RCC 7860 (cell line): Measurements from ENCODE around the gene IGHMBP2.

Experiments
- DNase-seq: peaks from one replicate; pipeline ENCODE4 v3.0.0-alpha.2; 2015; ENCODE audit warnings: low spot score
- FAIRE-seq: peaks from 2 replicates; lab custom pipeline; 2012; peaks lifted over from hg19 to GRCh38; lab: Jason Lieb, UNC

Gene IGHMBP2

DNA sequence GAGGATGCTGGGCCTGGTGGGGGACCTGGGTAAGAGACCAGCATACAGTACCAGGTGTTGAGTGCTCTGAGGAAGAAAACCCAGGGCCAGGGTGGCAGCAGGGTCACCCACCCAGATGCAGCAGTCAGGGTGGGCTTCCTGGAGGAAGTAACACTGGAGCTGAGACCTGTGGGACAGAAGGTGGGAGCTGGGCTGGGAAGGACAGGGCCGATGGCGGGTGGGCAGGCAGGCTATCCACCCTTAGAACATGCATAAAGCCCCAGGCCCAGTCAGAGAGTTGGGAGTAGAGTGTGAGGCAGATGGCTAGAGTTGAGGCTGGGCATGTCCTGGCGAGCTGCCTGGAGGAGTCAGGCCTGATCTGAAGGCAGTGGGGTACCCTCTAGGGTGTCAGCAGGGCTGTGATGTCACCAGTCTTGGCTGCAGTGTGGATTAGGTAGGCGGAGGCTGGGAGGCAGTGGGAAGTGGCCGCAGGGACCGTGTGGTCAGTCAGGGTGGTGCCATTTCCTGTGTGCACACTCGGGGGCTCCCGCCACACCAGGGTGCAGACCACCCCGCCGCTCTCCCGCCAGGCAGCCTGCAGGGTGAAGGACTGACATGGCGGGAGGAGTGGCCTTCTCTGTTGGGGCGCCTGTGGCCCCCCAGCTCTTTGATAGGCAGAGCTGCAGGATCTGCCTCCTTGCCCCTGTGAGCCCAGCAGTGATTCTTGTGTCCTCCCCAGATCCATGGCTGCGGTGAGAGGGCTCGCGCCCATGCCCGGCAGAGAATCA, 35.3 kb downstream of the IGHMBP2 start:
- no peak for DNase-seq
- FAIRE-seq: no peak

DNA sequence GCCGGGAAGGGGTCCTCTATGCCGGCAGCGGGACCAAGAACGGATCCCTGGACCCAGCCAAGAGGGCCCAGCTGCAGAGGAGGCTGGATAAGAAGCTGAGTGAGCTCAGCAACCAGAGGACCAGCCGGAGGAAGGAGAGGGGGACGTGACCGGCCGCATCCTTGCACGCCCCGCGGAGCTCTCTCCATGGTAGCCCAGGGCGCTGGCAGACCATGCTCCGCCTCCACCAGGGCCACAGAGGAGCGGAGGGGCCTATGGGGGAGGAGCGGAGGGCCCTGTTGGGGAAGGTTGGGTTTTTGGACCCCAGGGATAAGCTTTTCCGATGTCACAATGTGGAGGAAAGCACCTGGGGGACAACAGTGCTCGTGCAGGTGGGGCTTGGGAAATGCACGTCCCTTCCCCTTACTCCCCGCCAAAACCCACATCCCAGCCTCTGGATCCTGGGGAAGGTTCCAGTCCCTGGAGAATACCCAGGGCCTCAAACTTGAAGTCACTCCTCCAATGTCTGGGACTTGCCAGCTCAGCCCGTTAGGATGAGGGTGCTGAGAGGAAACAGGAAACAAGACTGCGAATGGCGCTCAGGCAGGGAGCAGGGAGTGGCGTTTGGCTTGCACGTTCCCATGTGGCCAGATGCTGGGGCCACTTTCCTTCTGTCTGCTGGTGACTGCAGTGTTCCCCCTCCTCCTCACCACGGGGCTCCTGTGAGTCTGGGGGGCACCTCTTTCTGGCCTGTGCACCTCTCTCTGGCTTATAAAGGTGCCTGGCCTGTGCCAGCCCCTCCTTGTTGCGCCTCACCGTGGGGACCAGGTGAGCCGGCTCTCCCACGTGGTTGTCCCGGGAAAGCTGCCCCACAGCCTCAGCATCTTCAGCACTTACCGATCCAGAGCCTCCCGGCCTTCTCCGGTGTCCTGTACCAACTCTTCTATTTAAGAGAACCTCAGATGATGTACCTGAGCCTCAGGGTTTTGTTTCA, 36.2 kb downstream of the IGHMBP2 start:
- DNase-seq (no peak), FAIRE-seq (no peak)

DNA sequence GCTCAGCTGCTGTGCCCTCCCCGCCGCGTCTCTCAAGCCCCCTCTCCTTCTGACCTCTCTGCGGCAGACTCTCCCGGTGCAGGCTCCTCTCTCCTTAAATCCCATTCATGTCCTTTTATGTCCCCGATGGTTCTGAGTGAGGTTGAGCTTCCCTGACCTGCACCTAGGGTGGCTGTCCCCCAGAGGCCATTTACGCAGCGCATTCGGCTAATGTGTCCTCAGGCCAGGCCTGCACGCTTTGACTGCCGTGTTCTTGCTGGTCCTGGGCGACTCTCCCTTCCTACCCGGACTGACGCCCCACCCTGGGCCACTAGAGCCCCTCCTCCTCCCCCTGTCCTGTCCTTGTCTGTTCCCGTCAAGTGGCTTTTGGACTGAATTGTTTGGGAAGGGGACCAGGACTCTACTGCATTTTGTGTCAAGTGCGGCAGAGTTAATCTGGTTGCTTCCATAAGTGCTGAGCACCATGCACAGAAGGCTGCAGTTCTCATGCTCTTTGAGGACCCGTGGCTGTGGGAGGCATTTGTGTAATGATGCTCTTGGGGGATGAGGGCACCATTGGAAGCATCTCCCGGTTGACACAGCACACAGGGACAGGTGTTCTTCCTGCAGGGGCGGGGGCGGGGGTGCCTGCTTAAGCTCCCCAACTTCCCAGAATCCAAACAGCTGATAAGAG, 37.1 kb downstream of the IGHMBP2 start:
- no peak for FAIRE-seq
- no peak for DNase-seq

DNA sequence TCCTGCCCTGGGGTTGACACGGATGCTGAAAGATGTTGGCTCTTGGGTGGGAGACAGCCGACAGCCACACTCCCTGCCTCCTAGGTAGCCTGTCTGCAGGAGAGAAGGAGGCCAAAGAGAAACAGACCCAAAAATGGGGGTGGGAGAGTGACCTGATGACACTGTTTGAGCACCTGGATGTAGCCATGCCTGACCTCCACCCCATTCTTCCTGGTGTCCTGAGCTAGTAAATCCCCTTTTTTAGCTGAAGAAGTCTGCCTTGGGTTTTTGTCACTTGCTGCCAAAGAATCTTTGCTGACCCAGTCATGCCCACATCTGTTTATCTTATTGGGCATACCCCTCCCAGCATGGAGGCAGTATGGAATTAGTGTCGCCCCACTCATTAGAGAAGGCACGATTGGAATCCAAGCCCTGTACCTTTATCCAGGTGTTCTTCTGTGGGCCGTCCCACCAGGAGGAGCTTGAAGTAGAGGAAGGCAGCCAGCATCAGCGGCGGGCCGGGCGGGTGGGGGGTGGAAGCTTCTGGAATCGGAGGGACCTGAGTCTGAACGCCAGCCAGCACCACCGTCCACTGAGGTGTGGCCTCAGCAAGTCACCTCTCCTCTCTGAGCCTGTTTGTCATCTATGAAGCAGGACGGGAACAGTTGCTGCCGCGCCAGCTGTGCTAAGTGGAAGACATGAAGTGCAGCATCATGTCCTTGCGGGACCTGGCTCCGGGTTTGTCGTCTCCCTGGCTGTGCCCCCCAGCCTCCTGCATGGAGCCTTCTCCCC, 37.8 kb downstream of the IGHMBP2 start:
- DNase-seq (no peak), FAIRE-seq (no peak)

DNA sequence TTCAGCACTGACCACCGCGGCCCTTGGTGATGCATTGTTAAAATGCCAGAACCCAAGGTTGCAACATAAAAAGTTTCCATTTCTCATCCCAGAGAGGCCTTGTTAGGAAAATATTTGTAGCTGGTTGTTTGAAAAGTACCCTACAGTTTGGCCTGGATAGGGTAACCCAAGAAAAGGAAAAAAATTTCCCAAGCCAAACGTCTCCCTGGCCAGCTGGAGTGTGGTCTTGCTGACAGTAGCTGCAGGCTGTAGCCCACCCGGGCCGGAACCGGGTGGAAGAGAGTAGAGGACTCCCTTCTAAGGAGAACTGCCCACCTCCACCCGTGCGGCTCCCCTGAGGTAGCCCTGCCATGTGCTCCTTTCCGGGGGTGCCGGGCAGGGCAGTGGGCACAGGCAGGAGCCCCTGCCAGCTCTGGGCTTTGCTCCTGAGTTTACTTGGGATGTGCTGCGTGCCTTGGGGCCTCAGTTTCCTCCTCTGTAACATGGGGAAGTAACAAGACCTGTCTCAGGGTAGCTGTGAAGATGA, 38.5 kb downstream of the IGHMBP2 start:
- DNase-seq: no peak
- FAIRE-seq: no peak

DNA sequence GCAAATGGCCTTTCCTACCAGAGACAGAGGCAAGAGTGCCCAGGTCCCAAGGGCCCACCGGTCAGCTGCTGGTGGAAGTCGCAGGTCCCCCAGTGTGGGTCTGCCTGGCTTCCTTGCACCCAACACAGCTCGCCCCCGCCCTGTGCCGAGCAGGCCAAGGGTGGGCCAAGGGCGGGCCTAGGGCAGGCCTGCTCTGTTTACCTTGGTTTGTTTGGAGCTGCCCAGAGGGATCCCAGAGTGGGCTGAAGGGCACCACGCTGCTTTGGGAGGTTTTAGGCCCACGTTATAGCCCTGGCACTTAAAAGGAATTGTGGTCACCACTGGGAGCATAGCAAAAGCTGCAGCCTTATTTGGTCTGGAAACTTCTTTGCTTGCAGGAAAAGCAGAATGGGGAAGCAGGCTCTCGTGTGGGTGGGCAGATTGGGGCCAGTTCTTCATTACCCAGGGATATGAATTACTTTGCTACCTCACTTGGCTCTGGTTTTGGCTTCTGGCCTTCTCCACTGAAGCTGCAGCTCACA, 39.1 kb downstream of the IGHMBP2 start:
- no peak for DNase-seq
- FAIRE-seq: no peak

DNA sequence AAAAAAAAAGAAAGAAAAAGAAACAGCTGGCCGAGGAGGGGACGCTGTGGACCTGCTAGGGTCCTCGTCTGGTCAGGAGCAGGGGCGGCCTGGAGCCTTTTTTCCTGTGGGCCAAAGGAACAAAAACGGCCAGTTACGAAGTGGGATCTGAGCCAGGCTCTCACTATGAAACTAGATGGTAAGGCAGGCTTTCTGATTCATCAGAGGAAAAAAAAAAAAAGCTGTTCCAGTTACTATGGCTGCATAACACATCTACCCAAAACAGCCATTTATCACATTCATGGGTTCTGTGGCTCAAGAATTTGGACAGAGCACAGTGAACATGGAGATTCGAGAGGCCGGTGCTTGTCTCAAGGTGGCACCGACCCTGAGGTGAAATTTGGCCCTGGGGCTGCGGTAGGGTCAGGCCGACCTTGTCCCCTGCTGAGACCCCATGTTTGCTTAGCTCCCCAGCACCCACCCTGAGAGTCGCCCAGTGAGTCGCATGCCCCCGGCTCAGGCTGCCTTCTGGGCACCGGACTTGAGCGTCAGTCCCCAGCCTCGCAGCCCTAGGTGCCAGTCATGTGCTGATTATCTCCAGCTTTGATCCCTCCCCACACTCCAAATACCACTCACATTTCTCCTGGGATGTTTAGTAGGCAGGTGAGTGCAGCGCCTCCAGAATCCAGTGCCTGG, 42.9 kb downstream of the IGHMBP2 start:
- DNase-seq (no peak), FAIRE-seq (no peak)

DNA sequence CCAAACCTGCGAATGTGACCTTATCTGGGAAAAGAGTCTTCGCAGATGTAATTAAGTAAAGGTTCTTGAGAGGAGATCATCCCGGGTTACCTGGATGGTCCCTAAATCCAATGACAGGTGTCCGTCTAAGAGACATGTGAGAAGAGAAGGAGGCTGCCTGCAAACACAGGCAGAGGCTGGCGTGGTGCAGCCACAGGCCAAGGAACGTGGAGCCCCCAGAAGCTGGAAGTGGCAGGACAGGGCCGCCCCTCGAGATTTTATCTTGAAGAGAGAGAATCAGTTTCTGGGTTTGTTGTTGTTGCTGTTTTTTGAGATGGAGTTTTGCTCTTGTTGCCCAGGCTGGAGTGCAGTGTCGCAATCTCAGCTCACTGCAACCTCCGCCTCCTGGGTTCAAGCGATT, 43.5 kb downstream of the IGHMBP2 start:
- FAIRE-seq: no peak

DNA sequence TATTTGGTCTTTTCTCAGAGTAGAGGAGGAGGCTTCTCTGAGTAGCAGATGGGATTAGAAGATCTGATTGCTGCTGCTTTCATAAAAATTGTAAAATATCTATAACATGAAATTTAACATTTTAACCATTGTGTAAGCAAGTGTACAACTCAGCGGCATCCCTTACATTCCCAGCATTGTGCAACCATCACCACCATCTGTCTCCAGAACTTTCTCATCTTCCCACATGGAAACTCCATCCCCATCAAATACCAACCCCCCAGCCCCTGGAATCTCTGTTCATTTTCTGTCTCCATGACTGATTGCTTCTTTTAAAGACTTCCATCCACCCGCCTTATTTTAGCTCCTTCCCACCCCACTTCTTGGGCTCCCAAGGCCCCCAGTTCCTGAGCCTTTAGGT, 44.8 kb downstream of the IGHMBP2 start:
- no peak for FAIRE-seq
- no peak for DNase-seq

More for the DNA sequence above, 43.5 kb downstream of the IGHMBP2 start:
- DNase-seq: no peak

DNA sequence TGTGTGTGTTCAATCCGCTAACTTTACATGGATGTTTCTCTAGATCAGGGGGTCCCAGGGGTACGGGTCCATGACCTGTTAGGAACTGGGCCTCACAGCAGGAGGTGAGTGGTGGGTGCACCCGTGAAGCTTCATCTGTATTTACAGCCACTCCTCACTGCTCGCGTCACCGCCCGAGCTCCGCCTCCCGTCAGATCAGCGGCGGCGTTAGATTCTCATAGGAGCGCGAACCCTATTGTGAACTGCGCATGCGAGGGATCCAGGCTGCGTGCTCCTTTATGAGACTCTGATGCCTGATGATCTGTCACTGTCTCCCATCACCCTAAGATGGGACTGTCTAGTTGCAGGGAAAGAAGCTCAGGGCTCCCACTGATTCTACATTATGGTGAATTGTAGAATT, 45.2 kb downstream of the IGHMBP2 start:
- FAIRE-seq (no peak), DNase-seq (no peak)

DNA sequence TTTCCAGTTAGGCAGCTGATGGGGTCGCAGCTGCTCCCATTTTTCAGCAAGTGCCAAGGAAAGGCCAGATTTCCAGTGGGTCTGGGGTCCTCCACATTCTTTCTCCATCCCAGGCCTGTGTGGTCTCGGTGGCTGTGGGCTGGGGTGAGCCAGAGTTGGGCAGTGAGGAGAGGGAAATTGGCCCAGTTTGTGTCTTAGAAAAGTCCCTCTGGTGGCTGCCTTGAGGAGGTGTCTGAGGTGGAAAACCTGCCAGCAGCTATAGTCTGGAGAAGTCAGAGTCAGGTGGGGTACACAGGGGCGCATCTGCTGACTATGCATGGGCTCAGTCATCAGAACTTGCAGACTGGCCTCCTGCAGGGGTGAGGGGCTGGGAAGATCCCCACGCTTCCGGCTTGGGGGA, 46.6 kb downstream of the IGHMBP2 start:
- FAIRE-seq (no peak), DNase-seq (no peak)

DNA sequence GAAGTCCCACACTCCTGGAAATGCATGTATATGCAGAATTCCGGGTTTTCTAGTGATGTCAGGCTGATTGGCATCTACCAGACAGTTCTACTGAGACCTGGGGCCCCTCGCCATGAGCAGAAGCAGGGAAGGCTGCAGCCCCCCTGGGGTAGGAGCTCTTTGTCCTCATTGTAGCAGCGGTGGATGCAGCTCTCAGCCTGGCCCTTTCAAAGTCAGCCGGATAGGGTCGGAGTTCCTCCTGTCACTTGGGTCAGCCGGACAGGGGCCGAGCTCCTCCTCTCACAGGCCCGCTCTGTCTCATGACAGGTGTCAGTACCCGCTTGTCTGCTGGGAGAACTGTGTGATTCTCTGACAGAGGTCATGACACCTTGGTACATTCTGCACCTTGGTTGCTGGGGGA, 47.1 kb downstream of the IGHMBP2 start:
- FAIRE-seq (no peak), DNase-seq (no peak)

DNA sequence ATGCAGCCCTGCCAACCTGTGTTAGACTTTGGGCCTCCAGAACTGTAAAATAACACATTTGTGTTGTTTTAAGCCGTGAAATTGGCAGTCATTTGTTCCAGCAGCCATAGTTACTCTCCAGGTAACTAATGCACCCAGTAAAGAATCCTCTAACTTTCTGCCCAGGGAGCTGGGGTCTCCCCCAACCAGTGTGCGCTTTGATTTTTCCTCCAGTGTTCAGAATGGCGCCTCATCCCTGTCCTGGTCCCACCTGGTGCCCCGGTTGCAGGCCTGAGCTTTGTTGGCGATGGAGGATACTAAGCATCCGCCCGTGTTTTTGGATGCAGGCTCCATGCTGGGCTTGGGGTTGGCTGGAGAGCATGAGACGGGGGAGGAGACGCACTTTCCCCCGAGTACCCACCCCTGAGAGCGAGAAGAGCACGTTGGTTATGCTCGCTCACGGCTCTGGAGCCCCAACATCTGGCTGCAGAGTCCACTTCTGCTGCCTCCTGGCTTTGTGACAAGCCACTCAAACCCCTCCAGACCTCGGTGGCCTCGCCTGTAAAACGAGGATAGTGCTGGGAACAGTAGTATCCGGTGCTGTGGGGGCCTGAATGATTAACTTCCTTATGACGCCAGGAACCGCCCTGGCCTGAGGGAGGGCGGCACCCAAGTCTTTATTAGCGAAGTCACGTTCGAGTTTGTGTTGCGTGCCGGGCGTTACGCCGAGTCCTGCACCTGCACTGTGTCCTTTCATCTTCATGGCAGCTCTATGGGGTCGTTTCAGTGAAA, 51.3 kb downstream of the IGHMBP2 start:
- DNase-seq: no peak
- no peak for FAIRE-seq

DNA sequence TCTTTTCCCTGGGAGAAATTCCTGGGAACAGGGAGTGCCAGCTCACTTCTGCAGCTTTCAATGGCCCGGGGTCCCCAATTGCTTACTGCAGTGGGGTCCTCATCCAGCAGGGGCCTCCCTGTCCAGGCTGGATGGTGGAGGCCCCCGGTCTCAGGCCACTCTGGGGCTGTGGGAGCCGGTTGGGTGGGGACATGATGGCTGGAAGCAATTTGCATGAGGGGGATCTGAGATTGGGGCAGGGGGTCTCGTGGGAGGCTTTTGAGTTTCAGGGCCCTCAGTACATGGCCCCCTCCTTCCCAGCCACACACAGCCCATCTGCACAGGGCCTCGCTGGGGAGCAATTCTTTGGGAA, 51.9 kb downstream of the IGHMBP2 start:
- no peak for DNase-seq
- no peak for FAIRE-seq

DNA sequence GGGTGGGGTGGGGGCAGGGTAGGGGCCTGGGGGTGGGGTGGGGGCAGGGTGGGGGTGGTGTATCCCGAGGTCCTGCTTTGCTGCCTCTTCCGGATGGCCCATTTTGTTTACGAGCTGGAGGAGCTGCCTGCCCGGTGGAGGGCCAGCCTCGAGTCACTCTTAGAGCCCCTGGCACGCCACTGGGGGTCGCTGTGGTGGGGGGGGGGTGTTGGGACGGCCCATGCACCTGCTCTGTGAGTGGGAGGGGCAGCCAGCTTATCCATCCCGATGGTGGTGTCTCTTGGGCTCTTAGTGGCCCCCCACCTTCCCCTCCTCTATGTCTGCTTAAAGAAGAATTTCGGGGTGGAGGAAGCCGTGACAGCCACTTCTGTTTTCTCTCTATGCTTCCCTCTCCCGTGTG, 52.5 kb downstream of the IGHMBP2 start:
- FAIRE-seq (no peak), DNase-seq (no peak)

DNA sequence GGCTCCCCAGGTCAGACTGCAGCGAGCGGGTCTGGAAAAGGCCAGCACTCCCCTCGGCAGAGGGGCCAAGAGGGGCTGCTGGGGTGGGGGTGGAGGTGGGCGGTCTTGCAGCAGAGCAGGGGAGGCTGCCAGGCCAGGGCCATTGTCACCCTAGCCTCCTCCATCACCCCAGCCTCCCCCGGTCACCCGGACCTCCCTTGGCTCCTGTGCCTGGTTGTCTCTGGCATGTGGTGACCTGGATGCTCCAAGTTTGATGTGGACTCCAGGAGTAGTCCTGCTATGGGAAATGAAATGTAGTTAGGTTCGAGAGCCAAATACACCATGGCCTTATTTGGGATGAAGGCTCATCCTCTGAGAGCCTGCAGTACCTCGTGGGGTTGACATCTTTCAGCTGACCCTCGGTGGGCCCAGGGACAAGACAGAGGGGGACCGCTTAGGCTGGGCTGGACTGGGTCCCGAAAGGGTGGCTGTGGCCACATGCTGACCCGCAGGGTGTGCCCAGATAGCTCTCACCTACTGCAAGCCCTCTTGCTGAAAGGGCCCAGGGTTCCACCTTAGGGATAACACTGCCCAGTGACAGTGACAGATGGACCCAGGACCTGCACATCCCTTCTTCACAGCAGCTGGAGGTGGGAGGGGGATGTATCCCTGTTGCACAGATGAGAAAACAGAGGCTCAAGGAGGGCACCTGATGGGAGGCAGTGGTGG, 53.0 kb downstream of the IGHMBP2 start:
- no peak for DNase-seq
- no peak for FAIRE-seq

DNA sequence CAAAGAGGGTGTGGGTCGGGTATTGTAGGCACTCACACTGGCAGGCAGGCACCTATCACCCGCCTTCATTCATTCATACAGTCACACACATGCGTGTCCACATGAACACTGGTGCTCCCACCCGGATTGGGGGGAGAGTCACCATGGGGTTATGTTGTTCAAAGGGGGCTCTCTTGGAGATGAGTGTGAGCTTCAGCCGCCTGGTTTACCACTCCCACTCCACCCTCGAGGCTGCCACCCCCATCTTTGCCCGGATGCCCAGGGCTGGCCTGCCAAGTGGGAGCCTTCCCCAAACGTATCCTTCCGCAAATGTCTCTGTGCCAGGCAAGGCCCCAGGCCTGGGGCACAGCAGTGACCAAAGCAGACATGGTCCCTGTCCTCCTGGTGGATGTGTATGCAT, 54.5 kb downstream of the IGHMBP2 start:
- DNase-seq: no peak
- FAIRE-seq: no peak
